K562 (cell line): Measurements from ENCODE around the gene INKA2. TPM values are rescaled to one million over a fixed set of nuclear protein-coding genes. Genes with fewer than 3 reads are reported as not detected.

Source experiments
- CHCHD3 ChIP-seq: fragments of 250-450 bp; sonication (Bioruptor Pico); IDR thresholded peaks from 2 replicates; pipeline ENCODE4 v2.1.2; 2022; ENCODE audit warnings: mild to moderate bottlenecking
- COPS2 ChIP-seq: fragments of 450-650 bp; conservative IDR thresholded peaks from 2 replicates; pipeline ENCODE4 v1.6.1; 2016; ENCODE audit warnings: mild to moderate bottlenecking, moderate library complexity
- ELK1 ChIP-seq: sonication (generic); formaldehyde crosslinking; IDR thresholded peaks from 2 replicates; pipeline ENCODE4 v1.8.1; 2022; ENCODE audit warnings: missing genetic modification reagents
- ETV1 ChIP-seq: fragments of 450-650 bp; conservative IDR thresholded peaks from 2 replicates; pipeline ENCODE4 v1.6.1; 2016; ENCODE audit warnings: missing genetic modification characterization, control low read depth, low read depth, missing compliant biosample characterization
- FOXP1 ChIP-seq: sonication (generic); formaldehyde crosslinking; IDR thresholded peaks from 2 replicates; pipeline ENCODE4 v1.8.0; 2022; ENCODE audit warnings: mild to moderate bottlenecking, missing genetic modification reagents
- HNRNPK ChIP-seq: fragments of 200-400 bp; formaldehyde crosslinking; IDR thresholded peaks from one replicate; pipeline ENCODE4 v1.6.1; 2018; ENCODE audit warnings: mild to moderate bottlenecking, low read depth, low read length; ENCODE audit not compliant: poor library complexity, severe bottlenecking
- NONO ChIP-seq, 2 experiments: fragments of 200-400 bp in 1 of 2; fragments of 450-650 bp in 1 of 2; formaldehyde crosslinking in 1 of 2; IDR thresholded peaks; 2 replicates each; pipeline ENCODE4 v1.6.1; 2017; ENCODE audit warnings: low read depth in 2 of 2, mild to moderate bottlenecking in 2 of 2, moderate library complexity in 2 of 2, low read length in 1 of 2
- RBM17 ChIP-seq: fragments of 200-400 bp; formaldehyde crosslinking; IDR thresholded peaks from 2 replicates; pipeline ENCODE4 v1.6.1; 2017; ENCODE audit warnings: low read depth, mild to moderate bottlenecking, low read length, borderline replicate concordance
- RFX7 ChIP-seq: fragments of 250-450 bp; sonication (Bioruptor Pico); IDR thresholded peaks from 2 replicates; pipeline ENCODE4 v1.5.1; 2021; ENCODE audit warnings: mild to moderate bottlenecking
- SAP30 ChIP-seq: fragments of 200-600 bp; sonication (generic); IDR thresholded peaks from 2 replicates; pipeline ENCODE4 v1.6.1; 2012; ENCODE audit warnings: borderline replicate concordance, low read depth, mild to moderate bottlenecking, moderate library complexity, low read length, control low read depth, inconsistent platforms; ENCODE audit not compliant: insufficient read depth, poor library complexity, severe bottlenecking
- SPI1 ChIP-seq: IDR thresholded peaks from 2 replicates; pipeline ENCODE4 v1.6.1; 2011; ENCODE audit warnings: low read depth, low read length, control low read depth, borderline replicate concordance
- THAP12 ChIP-seq: fragments of 250-450 bp; sonication (Bioruptor Pico); IDR thresholded peaks from 2 replicates; pipeline ENCODE4 v1.9.0; 2021; ENCODE audit warnings: mild to moderate bottlenecking, inconsistent platforms
- USF1 ChIP-seq: sonication (generic); formaldehyde crosslinking; IDR thresholded peaks from 2 replicates; pipeline ENCODE4 v1.9.0; 2022; ENCODE audit warnings: mild to moderate bottlenecking, missing genetic modification reagents
- XRCC4 ChIP-seq: IDR thresholded peaks from one replicate; pipeline ENCODE4 v1.6.1; 2011; ENCODE audit not compliant: insufficient read depth, insufficient read length; ENCODE audit errors: extremely low read depth
- polyA plus RNA-seq, 8 experiments: library from polyadenylated mRNA; depleted of rRNA in 4 of 8; stranded (reverse) in 5 of 8; unstranded in 3 of 8; fragments of >200 nt; fragmentation: Nextera tagmentation in 2 of 8; fragmentation: Illumina TruSeq in 1 of 8; extraction: Ambion mirVana in 2 of 8; extraction: Trizol in 1 of 8; gene quantifications; 2 replicates each; pipeline versions ENCODE4 v1.2.1 to v1.2.3, GENCODE V29; 2011 to 2014; ENCODE audit warnings: inconsistent platforms in 1 of 8, missing spikeins in 1 of 8
- total RNA-seq, 7 experiments: library from RNA; depleted of rRNA in 6 of 7; stranded (reverse); fragments of >200 nt in 6 of 7; fragmentation: Illumina TruSeq in 2 of 7; extraction: Trizol in 2 of 7; gene quantifications; 2 replicates each; pipeline versions ENCODE4 v1.2.1 to v1.2.3, GENCODE V29; 2011 to 2021; ENCODE audit warnings: low replicate concordance in 1 of 7
- TF ChIP-seq, protein P1 (sequence below): fragments of 250-450 bp; sonication (Bioruptor Pico); IDR thresholded peaks from 2 replicates; pipeline ENCODE4 v1.8.0; 2022; ENCODE audit warnings: inconsistent platforms, mild to moderate bottlenecking, moderate library complexity, borderline replicate concordance
- TF ChIP-seq, protein P2 (sequence below): fragments of 250-450 bp; sonication (Bioruptor Pico); IDR thresholded peaks from 2 replicates; pipeline ENCODE4 v1.4.0; 2020; ENCODE audit warnings: borderline replicate concordance
- TF ChIP-seq, protein P3 (sequence below): fragments of 450-650 bp; IDR thresholded peaks from one replicate; pipeline ENCODE4 v1.6.1; 2018; ENCODE audit warnings: mild to moderate bottlenecking, moderate library complexity; ENCODE audit not compliant: partially characterized antibody

INKA2 gene
- total and polyA plus RNA-seq, 9 of the 15 experiments (the other 6 are each of a cell fraction or from before 2014, with no cell fraction given), result 0.04 to 1.4 (median 0.26) TPM; not detected in 1

GRCh38 chr1:111755331-111756123 lies 16.3 kb upstream of the INKA2 start, which contains the start of gene DDX20 (continued):
- TF ChIP-seq THAP12 (CRISPR knock-in tag), result no peak; the same call in 1 of the 2 replicates
- TF ChIP-seq, protein P1, sequence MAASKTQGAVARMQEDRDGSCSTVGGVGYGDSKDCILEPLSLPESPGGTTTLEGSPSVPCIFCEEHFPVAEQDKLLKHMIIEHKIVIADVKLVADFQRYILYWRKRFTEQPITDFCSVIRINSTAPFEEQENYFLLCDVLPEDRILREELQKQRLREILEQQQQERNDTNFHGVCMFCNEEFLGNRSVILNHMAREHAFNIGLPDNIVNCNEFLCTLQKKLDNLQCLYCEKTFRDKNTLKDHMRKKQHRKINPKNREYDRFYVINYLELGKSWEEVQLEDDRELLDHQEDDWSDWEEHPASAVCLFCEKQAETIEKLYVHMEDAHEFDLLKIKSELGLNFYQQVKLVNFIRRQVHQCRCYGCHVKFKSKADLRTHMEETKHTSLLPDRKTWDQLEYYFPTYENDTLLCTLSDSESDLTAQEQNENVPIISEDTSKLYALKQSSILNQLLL (CRISPR knock-in tag), result no peak
- 0 out of 2 replicates have a peak, but pooled peaks have one; percentile 18 for TF ChIP-seq SPI1
- no peak for TF ChIP-seq RBM17
- no peak for TF ChIP-seq HNRNPK
- TF ChIP-seq, protein P2, sequence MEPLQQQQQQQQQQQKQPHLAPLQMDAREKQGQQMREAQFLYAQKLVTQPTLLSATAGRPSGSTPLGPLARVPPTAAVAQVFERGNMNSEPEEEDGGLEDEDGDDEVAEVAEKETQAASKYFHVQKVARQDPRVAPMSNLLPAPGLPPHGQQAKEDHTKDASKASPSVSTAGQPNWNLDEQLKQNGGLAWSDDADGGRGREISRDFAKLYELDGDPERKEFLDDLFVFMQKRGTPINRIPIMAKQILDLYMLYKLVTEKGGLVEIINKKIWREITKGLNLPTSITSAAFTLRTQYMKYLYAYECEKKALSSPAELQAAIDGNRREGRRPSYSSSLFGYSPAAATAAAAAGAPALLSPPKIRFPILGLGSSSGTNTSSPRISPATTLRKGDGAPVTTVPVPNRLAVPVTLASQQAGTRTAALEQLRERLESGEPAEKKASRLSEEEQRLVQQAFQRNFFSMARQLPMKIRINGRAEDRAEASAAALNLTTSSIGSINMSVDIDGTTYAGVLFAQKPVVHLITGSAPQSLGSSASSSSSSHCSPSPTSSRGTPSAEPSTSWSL (CRISPR knock-in tag), result no peak
- TF ChIP-seq, protein P3, sequence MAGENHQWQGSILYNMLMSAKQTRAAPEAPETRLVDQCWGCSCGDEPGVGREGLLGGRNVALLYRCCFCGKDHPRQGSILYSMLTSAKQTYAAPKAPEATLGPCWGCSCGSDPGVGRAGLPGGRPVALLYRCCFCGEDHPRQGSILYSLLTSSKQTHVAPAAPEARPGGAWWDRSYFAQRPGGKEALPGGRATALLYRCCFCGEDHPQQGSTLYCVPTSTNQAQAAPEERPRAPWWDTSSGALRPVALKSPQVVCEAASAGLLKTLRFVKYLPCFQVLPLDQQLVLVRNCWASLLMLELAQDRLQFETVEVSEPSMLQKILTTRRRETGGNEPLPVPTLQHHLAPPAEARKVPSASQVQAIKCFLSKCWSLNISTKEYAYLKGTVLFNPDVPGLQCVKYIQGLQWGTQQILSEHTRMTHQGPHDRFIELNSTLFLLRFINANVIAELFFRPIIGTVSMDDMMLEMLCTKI, result no peak
- 0 out of 2 replicates have a peak, but pooled peaks have one; percentile 26 for TF ChIP-seq ELK1 (CRISPR knock-in tag)
- peak; percentile 69; the same call in 1 of the 2 replicates for TF ChIP-seq FOXP1 (CRISPR knock-in tag)
- peak in 1 of 2 experiments; percentile 69; a peak in 2 of 4 replicates for TF ChIP-seq NONO (IDR thresholded peaks at IDR 0.05; ENCODE audit: low read depth in 2 of 2, low read length in 1 of 2)
- no peak for TF ChIP-seq XRCC4
- no peak for TF ChIP-seq COPS2
- peak; percentile 93 for TF ChIP-seq SAP30
- TF ChIP-seq RFX7 (CRISPR knock-in tag), result no peak
- no peak for TF ChIP-seq CHCHD3 (CRISPR knock-in tag)
- peak; percentile 56 for TF ChIP-seq USF1 (CRISPR knock-in tag)
- peak; percentile 66; the same call in 1 of the 2 replicates for TF ChIP-seq ETV1 (tag)
